ENCODE data around the gene OGG1.

Gene OGG1

DNA sequence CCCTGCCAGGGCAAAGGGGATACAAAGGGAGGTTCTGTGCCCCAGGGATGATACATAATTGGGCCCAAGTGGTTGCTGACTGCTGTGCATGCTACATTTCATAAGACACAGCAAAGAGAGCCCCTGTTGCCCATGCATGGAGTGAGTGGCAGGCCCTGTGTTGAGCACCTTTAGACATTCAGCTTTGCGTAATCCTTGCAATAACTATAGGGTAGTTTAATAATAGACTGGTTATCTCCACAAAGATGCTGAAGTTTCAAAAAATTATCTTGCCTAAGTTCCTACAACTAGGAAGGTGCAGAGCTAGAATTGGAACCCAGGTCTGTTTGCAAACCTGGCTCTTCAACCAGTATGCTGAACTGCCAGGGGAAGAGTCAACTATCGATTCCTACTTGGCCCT is 1.7 kb upstream of the OGG1 start:
- no peaks in the 10 kb centered on the region for H3K9me3 ChIP-seq (ENCODE audit: control insufficient read depth, low read depth, low read length)
- H3K36me3 ChIP-seq (ENCODE audit: control insufficient read depth, low read depth, low read length) = peaks cover 63% of the 10 kb centered on the region
- no peak overlapping the region for H3K27ac ChIP-seq (ENCODE audit: low read length)
- H3K9ac ChIP-seq (ENCODE audit: low read length) = no peak overlapping the region
- H3K4me1 ChIP-seq (ENCODE audit: control insufficient read depth, low read depth, low read length) = no peaks in the 10 kb centered on the region
- H3K4me3 ChIP-seq (ENCODE audit: low read length) = no peak overlapping the region
- no peaks in the 10 kb centered on the region for H3K27me3 ChIP-seq (ENCODE audit: control insufficient read depth, insufficient read depth, low read length)

DNA sequence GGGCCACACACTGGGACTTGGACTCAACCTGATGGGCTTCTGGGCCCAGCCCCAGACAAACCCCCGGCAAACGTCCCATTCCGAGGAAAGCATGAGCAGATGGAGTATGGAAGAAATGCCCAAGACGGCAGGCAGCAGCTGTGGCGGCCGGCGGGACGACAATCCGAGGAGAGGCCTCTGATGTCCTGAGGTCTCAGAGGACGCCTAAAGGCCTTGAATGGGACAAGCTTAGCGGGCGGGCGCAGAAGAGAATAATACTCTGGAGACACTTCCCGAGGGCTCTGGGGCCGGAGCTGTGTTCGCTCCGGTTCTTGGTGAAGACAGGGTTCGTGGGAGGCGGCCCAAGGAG is 482 bp upstream of the OGG1 start:
- Histone ChIP-seq H3K9me3 (ENCODE audit: control insufficient read depth, low read depth, low read length) (no peaks in the 10 kb centered on the region), H3K9ac (ENCODE audit: low read length) (peak overlapping the region; percentile 62), H3K27me3 (ENCODE audit: control insufficient read depth, insufficient read depth, low read length) (no peaks in the 10 kb centered on the region), H3K4me1 (ENCODE audit: control insufficient read depth, low read depth, low read length) (no peaks in the 10 kb centered on the region), H3K4me3 (ENCODE audit: low read length) (peak overlapping the region; percentile 80), H3K27ac (ENCODE audit: low read length) (peak overlapping the region; percentile 44), H3K36me3 (ENCODE audit: control insufficient read depth, low read depth, low read length) (peaks cover 52% of the 10 kb centered on the region)

DNA sequence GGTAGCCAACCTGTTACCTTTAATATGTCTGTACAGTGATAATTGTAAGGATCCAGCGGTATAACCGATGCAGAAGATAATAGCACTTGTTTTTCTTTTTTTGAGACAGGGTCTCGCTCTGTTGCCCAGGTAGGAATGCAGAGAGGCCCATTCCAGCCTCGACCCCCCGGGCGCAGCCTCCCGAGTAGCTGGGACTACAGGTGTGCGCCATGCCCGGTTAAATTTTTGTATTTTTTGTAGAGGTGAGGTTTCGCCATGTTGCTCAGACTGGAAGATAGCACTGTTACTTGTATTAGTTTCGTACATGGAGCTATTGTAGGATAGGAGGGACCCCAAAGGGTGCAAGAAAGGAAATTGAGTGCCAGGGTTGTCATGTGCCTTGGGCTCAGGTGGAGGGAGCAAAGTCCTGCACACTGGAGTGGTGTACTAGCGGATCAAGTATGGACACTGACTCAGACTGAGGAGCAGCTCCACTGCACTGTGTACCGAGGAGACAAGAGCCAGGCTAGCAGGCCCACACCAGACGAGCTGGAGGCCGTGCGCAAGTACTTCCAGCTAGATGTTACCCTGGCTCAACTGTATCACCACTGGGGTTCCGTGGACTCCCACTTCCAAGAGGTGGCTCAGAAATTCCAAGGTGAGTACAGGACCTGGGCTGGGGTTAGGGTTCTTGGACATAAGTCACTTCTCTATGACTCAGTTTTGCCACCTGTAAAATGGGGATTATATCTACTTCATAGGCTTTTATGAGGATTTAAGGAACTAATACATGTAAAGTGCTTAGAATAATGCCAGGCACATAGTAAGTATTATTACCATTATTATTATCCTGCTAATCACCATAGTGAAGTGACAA is 1.0 kb downstream of the OGG1 start:
- Histone ChIP-seq H3K27ac (ENCODE audit: low read length) (no peak overlapping the region), H3K9me3 (ENCODE audit: control insufficient read depth, low read depth, low read length) (no peaks in the 10 kb centered on the region), H3K4me3 (ENCODE audit: low read length) (peak overlapping the region; percentile 80), H3K9ac (ENCODE audit: low read length) (peak overlapping the region; percentile 62), H3K27me3 (ENCODE audit: control insufficient read depth, insufficient read depth, low read length) (no peaks in the 10 kb centered on the region), H3K4me1 (ENCODE audit: control insufficient read depth, low read depth, low read length) (no peaks in the 10 kb centered on the region), H3K36me3 (ENCODE audit: control insufficient read depth, low read depth, low read length) (peaks cover 37% of the 10 kb centered on the region)

DNA sequence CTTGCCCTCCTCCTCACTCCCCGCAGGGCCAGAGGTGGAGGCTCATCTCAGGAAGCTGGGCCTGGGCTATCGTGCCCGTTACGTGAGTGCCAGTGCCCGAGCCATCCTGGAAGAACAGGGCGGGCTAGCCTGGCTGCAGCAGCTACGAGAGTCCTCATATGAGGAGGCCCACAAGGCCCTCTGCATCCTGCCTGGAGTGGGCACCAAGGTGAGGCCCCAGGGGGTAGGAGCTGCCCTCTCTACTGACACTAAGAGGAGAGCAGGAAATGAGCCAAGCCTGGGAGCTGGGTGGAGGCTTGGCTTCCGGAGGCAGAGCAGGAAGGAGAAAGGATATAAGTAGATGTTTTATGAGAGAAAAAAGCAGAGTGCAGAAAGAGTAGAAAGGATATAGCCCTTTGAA is 4.9 kb downstream of the OGG1 start:
- Histone ChIP-seq H3K4me3 (ENCODE audit: low read length) (no peak overlapping the region), H3K36me3 (ENCODE audit: control insufficient read depth, low read depth, low read length) (peaks cover 26% of the 10 kb centered on the region), H3K9ac (ENCODE audit: low read length) (no peak overlapping the region), H3K27me3 (ENCODE audit: control insufficient read depth, insufficient read depth, low read length) (no peaks in the 10 kb centered on the region), H3K27ac (ENCODE audit: low read length) (no peak overlapping the region), H3K4me1 (ENCODE audit: control insufficient read depth, low read depth, low read length) (no peaks in the 10 kb centered on the region), H3K9me3 (ENCODE audit: control insufficient read depth, low read depth, low read length) (no peaks in the 10 kb centered on the region)

DNA sequence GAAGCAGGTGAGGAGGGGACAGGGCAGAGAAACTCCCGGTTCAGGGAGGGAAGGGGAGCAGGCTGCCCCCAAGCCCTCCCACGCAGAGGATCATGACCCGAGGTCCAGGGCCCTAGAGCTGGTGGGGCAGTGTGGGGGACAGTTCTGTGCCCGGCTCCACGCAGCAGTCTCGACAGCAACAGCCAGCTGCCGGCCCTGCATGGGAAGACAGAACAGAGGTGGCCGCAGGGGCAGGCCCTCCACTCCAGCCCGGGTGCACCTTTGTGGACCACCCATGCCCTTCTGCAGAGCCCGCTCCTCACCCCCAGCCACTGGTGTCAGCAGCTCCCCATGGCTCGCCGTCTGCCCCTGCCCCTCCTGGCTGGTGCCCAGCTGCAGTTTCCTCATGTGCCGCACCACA is 7.7 kb downstream of the OGG1 start:
- peaks cover 23% of the 10 kb centered on the region for H3K36me3 ChIP-seq (ENCODE audit: control insufficient read depth, low read depth, low read length)

DNA sequence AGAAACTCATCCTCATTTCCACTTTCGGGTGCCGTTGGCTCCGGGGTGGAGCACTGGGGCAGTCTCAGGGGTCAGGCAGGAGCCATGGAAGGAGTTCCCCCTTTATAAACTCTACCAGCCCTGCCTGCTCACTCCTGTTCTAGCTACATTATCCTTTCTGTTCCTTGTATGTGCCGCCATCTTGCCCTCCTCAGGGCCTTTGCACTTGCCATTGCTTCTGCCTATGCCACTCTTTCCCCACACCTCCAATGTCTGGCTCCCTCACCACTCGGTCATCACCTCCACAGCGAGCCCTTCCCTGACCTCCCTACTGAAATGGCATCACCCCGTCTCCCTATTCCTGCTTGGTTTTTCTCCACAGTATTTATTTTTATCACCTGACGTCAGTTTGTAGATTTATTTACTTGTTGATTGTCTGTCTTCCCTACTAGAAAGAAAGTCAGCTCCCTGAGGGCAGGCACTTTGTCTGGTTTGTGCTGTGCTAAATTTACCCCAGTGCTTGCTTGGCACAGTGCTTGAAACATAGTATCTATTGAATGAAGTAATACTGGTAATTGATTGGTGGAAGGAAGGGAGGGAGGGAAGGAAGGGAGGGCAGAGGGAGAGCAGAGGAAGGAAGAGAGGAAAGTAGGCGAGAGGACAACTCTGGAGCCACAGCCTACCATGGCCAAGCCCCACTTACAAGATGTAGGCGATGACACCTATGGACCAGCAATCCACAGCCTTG is 11.2 kb downstream of the OGG1 start:
- Histone ChIP-seq H3K4me1 (ENCODE audit: control insufficient read depth, low read depth, low read length) (peaks cover 2% of the 10 kb centered on the region), H3K27ac (ENCODE audit: low read length) (no peak overlapping the region), H3K36me3 (ENCODE audit: control insufficient read depth, low read depth, low read length) (peaks cover 19% of the 10 kb centered on the region), H3K27me3 (ENCODE audit: control insufficient read depth, insufficient read depth, low read length) (no peaks in the 10 kb centered on the region), H3K9ac (ENCODE audit: low read length) (no peak overlapping the region), H3K9me3 (ENCODE audit: control insufficient read depth, low read depth, low read length) (no peaks in the 10 kb centered on the region), H3K4me3 (ENCODE audit: low read length) (no peak overlapping the region)

More for the DNA sequence above, 7.7 kb downstream of the OGG1 start:
- Histone ChIP-seq H3K4me1 (ENCODE audit: control insufficient read depth, low read depth, low read length) (no peaks in the 10 kb centered on the region), H3K27me3 (ENCODE audit: control insufficient read depth, insufficient read depth, low read length) (no peaks in the 10 kb centered on the region), H3K9ac (ENCODE audit: low read length) (no peak overlapping the region), H3K9me3 (ENCODE audit: control insufficient read depth, low read depth, low read length) (no peaks in the 10 kb centered on the region), H3K27ac (ENCODE audit: low read length) (no peak overlapping the region), H3K4me3 (ENCODE audit: low read length) (no peak overlapping the region)

DNA sequence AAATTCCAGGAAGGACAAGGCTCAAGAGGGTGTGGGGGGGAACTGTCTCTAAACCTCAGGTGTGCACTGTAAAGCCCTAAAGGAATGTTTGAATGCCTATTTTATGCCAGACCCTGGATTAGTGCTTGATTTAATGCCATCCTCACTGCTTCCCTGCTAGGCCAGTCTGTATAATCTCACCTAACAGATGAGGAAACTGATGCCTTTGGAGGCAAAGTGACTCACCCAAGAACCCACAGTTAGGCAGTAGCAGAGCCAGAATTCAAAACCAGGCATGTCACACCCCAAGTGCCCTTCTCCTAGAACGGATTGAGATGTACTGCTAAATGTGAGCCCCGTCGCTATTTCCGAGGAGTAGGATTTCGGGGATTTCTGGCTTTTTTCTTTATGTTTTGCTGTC is 12.2 kb downstream of the OGG1 start:
- Histone ChIP-seq H3K36me3 (ENCODE audit: control insufficient read depth, low read depth, low read length) (peaks cover 19% of the 10 kb centered on the region), H3K27ac (ENCODE audit: low read length) (no peak overlapping the region), H3K4me3 (ENCODE audit: low read length) (no peak overlapping the region), H3K27me3 (ENCODE audit: control insufficient read depth, insufficient read depth, low read length) (peaks cover 3% of the 10 kb centered on the region), H3K9me3 (ENCODE audit: control insufficient read depth, low read depth, low read length) (no peaks in the 10 kb centered on the region), H3K9ac (ENCODE audit: low read length) (no peak overlapping the region), H3K4me1 (ENCODE audit: control insufficient read depth, low read depth, low read length) (peaks cover 6% of the 10 kb centered on the region)

DNA sequence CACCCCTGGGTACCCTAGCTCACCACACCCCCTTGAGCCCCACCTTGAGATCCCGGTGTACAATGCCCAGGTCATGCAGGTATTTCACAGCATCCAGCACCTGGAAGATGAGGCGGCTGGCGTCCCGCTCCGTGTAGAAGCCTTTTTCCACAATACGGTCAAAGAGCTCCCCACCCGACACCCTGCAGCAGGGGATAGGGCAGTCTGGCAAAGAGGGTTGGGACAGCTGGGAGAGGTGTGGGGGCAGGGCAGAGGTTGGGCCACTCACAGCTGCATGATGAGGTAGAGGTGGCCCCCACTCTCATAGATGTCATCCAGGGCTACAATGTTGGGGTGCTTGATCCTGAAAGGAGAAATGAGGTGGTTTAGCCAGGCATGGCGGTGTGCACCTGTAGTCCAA is 13.1 kb downstream of the OGG1 start:
- peaks cover 11% of the 10 kb centered on the region for H3K36me3 ChIP-seq (ENCODE audit: control insufficient read depth, low read depth, low read length)
- H3K27ac ChIP-seq (ENCODE audit: low read length) = no peak overlapping the region
- no peak overlapping the region for H3K4me3 ChIP-seq (ENCODE audit: low read length)
- H3K27me3 ChIP-seq (ENCODE audit: control insufficient read depth, insufficient read depth, low read length) = peaks cover 7% of the 10 kb centered on the region
- peaks cover 6% of the 10 kb centered on the region for H3K4me1 ChIP-seq (ENCODE audit: control insufficient read depth, low read depth, low read length)
- no peak overlapping the region for H3K9ac ChIP-seq (ENCODE audit: low read length)
- no peaks in the 10 kb centered on the region for H3K9me3 ChIP-seq (ENCODE audit: control insufficient read depth, low read depth, low read length)

DNA sequence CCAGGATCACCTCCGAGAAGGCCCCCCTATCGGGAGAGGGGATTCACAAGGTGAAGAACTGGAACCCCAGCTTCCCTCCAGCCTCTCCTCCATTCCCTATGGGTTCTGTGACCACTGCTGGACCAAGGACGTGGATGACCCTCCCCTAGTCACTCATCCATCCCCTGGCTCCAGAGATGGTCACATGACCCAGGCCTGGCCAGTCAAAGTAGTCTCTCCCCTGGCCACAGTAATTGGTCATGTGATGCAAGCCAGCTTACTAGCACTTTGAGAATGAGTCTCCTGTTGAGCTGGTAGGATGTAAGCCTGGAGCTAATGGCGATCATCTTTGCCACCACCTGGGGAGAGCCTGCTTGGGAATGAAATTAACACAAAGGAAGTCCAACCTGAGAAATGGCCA is 16.1 kb downstream of the OGG1 start:
- Histone ChIP-seq H3K9ac (ENCODE audit: low read length) (no peak overlapping the region), H3K4me1 (ENCODE audit: control insufficient read depth, low read depth, low read length) (peaks cover 6% of the 10 kb centered on the region), H3K36me3 (ENCODE audit: control insufficient read depth, low read depth, low read length) (no peaks in the 10 kb centered on the region), H3K9me3 (ENCODE audit: control insufficient read depth, low read depth, low read length) (no peaks in the 10 kb centered on the region), H3K27me3 (ENCODE audit: control insufficient read depth, insufficient read depth, low read length) (peaks cover 30% of the 10 kb centered on the region), H3K27ac (ENCODE audit: low read length) (no peak overlapping the region), H3K4me3 (ENCODE audit: low read length) (no peak overlapping the region)

DNA sequence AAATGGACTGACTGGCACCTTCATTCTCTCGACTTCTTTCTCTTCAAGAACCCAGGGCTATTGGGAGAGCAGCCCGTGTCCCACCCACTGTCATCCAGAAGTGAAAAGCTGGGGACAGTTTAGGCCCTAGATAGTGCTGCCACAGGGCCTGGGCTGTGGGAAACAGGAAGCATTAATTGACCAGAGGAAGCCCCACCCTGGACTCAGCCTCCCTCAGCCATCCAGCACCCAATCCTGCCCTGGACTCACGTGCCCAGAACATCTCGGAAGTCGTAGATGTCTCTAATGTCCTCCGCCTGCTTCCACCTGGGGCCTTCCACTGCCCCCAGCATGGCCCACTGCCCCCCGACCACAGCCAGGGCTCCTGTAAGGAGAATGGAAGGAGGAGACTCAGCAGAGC is 17.7 kb downstream of the OGG1 start:
- Histone ChIP-seq H3K36me3 (ENCODE audit: control insufficient read depth, low read depth, low read length) (no peaks in the 10 kb centered on the region), H3K9ac (ENCODE audit: low read length) (no peak overlapping the region), H3K9me3 (ENCODE audit: control insufficient read depth, low read depth, low read length) (no peaks in the 10 kb centered on the region), H3K27ac (ENCODE audit: low read length) (no peak overlapping the region), H3K4me1 (ENCODE audit: control insufficient read depth, low read depth, low read length) (peaks cover 6% of the 10 kb centered on the region), H3K4me3 (ENCODE audit: low read length) (no peak overlapping the region), H3K27me3 (ENCODE audit: control insufficient read depth, insufficient read depth, low read length) (peaks cover 44% of the 10 kb centered on the region)

DNA sequence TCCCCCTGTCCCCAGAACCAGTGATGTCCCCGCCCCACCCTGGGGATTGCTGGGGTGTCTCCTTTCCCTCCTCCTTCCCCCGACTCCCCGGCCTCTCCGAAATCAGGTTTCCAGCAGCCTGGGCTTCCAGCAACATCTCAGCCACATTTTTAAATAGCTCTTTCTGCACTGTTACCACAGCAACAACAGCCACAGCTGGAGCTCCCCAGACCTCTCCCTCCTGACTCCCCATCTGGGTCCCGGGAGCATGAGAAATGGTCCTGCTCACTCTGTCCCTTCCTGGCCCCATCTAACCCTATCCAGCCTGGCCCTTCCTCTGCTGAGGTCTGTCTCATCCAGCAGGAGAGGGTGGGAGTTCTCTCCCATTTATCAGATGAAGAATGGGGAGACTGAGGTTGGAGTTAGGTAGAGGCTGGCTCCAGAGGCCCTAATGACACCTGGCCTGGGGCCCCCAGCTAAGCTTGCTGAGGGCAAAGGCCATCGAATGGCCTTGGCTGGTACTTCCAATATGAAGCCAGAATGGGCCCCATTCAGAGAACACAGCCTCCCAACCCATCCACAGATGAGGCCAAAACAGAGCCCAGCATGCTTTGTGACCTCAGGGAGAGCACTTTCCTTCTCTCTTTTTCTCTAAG is 18.5 kb downstream of the OGG1 start:
- H3K27ac ChIP-seq (ENCODE audit: low read length) = no peak overlapping the region
- H3K4me1 ChIP-seq (ENCODE audit: control insufficient read depth, low read depth, low read length) = peaks cover 6% of the 10 kb centered on the region
- H3K4me3 ChIP-seq (ENCODE audit: low read length) = no peak overlapping the region
- H3K27me3 ChIP-seq (ENCODE audit: control insufficient read depth, insufficient read depth, low read length) = peaks cover 49% of the 10 kb centered on the region
- H3K9me3 ChIP-seq (ENCODE audit: control insufficient read depth, low read depth, low read length) = no peaks in the 10 kb centered on the region
- no peak overlapping the region for H3K9ac ChIP-seq (ENCODE audit: low read length)
- no peaks in the 10 kb centered on the region for H3K36me3 ChIP-seq (ENCODE audit: control insufficient read depth, low read depth, low read length)
